ENCODE data around the gene CAPZB. TPM values are rescaled to one million over a fixed set of nuclear protein-coding genes. Genes with fewer than 3 reads are reported as not detected.

The CAPZB gene
- total RNA-seq, 2 donors from 2014 or later, result 119 to 174 TPM

Other genes with a start within 250 kb of the CAPZB start
- gene EMC1, start 234.0 kb downstream of the CAPZB start, total RNA-seq, result 10 to 100 TPM; 39.3 to 63.0 TPM
- gene MRTO4, start 233.7 kb downstream of the CAPZB start, total RNA-seq, result 10 to 100 TPM in 1 of 2 donors, 1 to 10 TPM in 1; 8.8 to 29.6 TPM
- 1 to 10 TPM; 2.5 to 3.9 TPM for gene AKR7A3, start 196.8 kb downstream of the CAPZB start, total RNA-seq
- gene AKR7A2, start 173.4 kb downstream of the CAPZB start, total RNA-seq, result 10 to 100 TPM; 67.1 to 71.5 TPM
- gene SLC66A1, start 173.2 kb downstream of the CAPZB start, total RNA-seq, result 10 to 100 TPM; 11.4 to 12.0 TPM
- gene NBL1, start 158.8 kb upstream of the CAPZB start, total RNA-seq, result 10 to 100 TPM; 77.0 to 82.0 TPM
- under 1 TPM in 1 of 2 donors, not detected in 1; 0.41 TPM for gene HTR6, start 179.3 kb upstream of the CAPZB start, total RNA-seq

Data from thoracic aorta (tissue), 2 donors.